ENCODE data around the gene PHKG1.
"Not testable (repeated sequence)": the region's sequence is repeated elsewhere in the genome, so short reads cannot be mapped to it uniquely, and the experiment has no call there.

PHKG1 gene

DNA sequence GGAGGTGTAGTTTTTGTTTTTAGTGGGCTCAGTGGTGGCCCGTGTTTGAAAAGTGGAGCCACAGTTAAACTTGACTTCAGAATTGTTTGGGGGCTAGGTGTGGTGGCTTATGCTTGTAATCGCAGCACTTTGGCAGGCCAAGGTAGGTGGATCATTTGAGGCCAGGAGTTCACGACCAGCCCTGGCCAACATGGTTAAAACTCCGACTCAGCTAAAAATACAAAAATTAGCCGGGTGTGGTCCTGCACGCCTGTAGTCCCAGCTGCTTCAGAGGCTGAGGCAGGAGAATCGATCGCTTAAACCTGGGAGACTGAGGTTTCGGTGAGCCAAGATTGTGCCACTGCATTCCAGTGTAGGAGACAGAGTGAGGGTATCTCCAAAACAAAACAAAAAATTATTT lies 39.4 kb downstream of the PHKG1 start:
- no peak for TF ChIP-seq CTCF (conservative IDR thresholded peaks at IDR 0.05)
- H3K27ac ChIP-seq, result peak overlapping the region; percentile 95; the same call in 1 of the 2 replicates

GRCh38 chr7:56051339-56052191 lies 41.2 kb downstream of the PHKG1 start, which contains the start of the genes CCT6A and PSPH:
Gene CCT6A (plus strand): TSS chr7:56051765. CDS start chr7:56051849, 84 bp downstream.
Gene PSPH (minus strand): TSS chr7:56051444. CDS start chr7:56021212, 30,232 bp downstream.
- no peak for TF ChIP-seq CTCF (conservative IDR thresholded peaks at IDR 0.05)
- H3K27ac ChIP-seq, result peak within 1 kb of the TSS; percentile 95

GRCh38 chr7:56051053-56051338 lies 41.8 kb downstream of the PHKG1 start:
- H3K27ac ChIP-seq, result peak overlapping the region; percentile 95
- no peak for TF ChIP-seq CTCF (conservative IDR thresholded peaks at IDR 0.05)

GRCh38 chr7:56048763-56049162 lies 44.0 kb downstream of the PHKG1 start:
- H3K27ac ChIP-seq, result peak overlapping the region; percentile 95
- TF ChIP-seq CTCF (conservative IDR thresholded peaks at IDR 0.05), result peak; percentile 27

- TF ChIP-seq CTCF (conservative IDR thresholded peaks at IDR 0.05), result no peak
- H3K27ac ChIP-seq, result peak overlapping the region; percentile 95
Measured at GRCh38 chr7:56048245-56048644, 44.5 kb downstream of the PHKG1 start.

DNA sequence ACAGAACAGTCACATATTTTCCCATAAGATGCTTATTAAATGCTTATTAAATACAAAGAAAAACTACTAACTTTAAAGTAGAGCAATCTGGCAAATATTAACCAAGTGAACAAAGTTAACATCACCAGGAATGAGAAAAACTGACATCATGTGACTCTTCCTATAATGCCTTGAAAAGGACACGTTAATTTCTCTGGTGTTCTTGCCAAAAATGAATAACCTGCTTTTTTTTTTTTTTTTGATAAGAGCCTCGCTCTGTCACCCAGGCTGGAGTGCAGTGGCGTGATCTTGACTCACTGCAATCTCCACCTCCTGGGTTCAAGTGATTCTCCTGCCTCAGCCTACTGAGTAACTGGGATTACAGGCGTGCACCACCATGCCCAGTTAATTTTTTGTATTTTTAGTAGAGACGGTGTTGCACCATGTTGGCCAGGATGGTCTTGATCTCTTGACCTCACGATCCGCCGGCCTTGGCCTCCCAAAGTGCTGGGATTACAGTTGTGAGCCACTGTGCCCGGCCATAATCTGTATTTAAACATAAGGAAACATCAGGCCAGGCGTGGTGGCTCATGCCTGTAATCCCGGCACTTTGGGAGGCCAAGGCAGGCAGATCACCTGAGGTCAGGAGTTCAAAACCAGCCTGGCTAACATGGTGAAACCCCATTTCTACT lies 45.2 kb downstream of the PHKG1 start:
- peak overlapping the region; percentile 95 for H3K27ac ChIP-seq

- no peak for TF ChIP-seq CTCF (conservative IDR thresholded peaks at IDR 0.05)
- peak overlapping the region; percentile 95 for H3K27ac ChIP-seq
Measured at GRCh38 chr7:56046721-56047445, 45.9 kb downstream of the PHKG1 start.

DNA sequence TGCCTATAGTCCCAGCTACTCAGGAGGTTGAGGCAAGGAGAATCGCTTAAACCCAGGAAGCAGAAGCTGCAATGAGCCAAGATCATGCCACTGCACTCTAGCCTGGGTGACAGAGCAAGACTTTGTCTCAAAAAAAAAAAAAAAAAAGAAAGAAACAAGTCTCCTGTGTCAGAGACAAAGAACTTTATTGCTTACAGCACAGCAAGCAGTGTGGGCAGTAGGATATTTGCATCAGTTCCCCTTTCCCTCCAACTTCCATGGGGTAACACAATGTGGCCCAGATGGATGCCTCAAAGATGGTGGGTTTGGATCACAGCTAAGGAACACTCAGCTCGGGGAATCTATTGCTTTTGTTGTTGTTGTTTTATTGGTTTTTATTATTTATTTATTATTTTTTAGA lies 47.0 kb downstream of the PHKG1 start:
- not testable (repeated sequence) for H3K27ac ChIP-seq
